ENCODE measurements around the gene ATP6V1C2.

GRCh38 chr2:10824191-10824590 is 102.8 kb downstream of the ATP6V1C2 start:
- TF ChIP-seq, protein P1, sequence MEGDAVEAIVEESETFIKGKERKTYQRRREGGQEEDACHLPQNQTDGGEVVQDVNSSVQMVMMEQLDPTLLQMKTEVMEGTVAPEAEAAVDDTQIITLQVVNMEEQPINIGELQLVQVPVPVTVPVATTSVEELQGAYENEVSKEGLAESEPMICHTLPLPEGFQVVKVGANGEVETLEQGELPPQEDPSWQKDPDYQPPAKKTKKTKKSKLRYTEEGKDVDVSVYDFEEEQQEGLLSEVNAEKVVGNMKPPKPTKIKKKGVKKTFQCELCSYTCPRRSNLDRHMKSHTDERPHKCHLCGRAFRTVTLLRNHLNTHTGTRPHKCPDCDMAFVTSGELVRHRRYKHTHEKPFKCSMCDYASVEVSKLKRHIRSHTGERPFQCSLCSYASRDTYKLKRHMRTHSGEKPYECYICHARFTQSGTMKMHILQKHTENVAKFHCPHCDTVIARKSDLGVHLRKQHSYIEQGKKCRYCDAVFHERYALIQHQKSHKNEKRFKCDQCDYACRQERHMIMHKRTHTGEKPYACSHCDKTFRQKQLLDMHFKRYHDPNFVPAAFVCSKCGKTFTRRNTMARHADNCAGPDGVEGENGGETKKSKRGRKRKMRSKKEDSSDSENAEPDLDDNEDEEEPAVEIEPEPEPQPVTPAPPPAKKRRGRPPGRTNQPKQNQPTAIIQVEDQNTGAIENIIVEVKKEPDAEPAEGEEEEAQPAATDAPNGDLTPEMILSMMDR (IDR thresholded peaks at IDR 0.05 in 4 of 5, conservative IDR thresholded peaks at IDR 0.05 in 1 of 5) = no peak
- no peak for TF ChIP-seq POLR2A (IDR thresholded peaks at IDR 0.05)

Data from gastrocnemius medialis (tissue), 4 donors.